HL-60/S4 treated with retinoic acid at 250 ng/mL for 4 days and 3 days (cell line): Measurements from ENCODE around the gene NALCN.

ENCODE experiments used
- in situ Hi-C: fragments of 300-500 bp; cut with MboI; formaldehyde crosslinking; loops from 2 replicates; pipeline ENCODE4 v1.7.0; 2022; ENCODE audit warnings: low sequenced_read_pairs

Gene NALCN

DNA sequence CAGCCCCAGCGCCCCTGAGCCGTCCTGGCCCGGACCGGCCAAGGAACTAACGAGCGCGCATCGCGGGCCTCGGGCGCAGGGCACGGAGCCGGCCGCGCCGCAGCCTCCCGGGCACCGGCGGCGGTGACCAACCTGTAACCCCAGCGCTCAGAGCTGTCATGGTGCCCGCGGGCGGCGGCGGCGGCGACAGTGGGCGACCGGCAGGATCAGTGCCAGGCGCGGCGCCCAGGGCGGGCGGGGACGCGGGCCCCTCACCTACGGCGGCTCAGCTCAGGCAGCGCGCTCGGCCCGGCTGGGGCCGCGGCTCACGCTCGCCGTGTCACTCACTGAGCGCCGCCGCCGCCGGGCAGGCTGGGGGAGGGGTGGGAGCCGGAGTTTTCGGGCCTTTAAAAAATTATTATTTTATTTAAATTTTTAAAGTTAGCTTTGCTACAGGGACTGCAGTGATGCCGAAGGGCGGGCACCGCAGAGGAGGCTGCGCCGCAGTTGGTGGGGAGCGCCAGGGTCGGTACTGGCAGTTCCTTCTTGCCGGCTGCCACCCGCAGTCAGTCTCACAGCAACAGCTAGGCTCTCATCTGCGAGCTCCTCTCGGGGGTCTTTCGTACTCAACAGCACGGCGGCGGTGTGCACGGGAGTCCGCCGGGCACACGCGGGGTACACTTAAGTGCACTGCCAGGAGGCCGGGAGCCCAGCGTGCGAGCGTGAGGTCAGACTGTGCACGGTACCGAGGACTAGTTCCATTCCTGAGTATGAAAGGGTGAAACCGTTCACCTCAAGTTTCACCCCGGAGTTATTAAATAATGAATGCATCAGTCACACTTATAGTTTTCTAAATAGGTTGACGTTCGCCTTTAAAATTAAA, at the start of gene NALCN:
NALCN (minus strand) TSS at position 328 of the 862 bp plus-strand sequence. CDS start 17,382 bp downstream, outside the sequence.
- in situ Hi-C loops: no loop called here

DNA sequence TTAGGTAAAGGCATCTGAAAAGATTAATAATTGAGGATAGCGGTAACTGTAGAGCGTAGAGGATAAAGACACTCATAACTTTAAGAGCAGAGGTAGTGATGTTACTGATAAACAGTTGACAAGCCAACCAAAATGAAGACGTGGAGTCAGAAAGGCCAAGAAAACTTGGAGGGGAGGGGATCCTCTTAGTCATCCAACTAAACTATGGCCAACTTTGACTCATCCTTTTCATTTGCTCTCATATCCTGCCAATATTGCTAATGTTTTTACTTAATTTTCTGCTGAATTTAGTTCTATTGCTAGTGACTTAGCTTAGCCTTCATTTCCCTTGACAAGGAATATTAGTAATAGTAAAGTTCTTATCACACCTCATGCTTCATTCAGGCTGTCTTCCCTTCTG, 49.6 kb upstream of the NALCN start:
- in situ Hi-C loops: no loop called here

DNA sequence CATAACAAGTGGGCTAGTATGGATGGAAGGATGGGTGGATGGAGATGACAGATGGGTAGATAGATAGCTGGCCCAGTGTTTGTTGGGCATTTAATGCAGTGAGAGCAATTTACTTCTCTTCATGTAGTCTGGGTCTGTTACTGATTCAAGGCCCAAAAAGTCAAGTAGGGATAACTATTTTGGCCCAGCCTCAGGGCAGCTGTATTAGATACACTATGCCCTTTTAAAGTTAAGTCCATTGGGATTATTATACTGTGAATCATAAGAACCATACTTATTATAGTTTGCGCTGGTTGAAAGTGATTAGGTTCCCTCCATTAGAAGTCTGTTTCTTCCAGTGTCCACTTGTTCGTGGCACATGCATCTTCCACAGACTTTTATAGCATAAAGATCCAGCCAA, 40.9 kb upstream of the NALCN start:
- in situ Hi-C loops: no loop called here

DNA sequence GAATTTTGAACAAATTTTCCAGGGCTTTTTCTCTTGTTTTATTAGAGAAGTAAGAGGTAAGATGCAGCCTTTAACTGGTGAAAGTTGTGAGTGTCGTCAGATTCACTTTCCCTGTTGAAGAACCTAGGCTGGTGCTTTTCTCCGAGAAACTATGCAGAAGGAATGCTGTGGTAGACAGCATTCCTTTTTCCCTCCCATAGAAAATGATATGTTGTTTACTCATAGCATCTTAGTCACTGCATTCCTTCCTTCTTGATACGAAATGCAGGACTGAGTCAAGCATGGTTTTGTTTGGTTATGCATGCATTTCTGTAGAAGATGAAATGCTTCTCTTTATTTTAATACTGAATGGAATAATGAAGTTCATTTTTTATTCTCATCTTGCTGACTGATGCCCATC, 39.6 kb upstream of the NALCN start:
- in situ Hi-C loops: no loop called here

DNA sequence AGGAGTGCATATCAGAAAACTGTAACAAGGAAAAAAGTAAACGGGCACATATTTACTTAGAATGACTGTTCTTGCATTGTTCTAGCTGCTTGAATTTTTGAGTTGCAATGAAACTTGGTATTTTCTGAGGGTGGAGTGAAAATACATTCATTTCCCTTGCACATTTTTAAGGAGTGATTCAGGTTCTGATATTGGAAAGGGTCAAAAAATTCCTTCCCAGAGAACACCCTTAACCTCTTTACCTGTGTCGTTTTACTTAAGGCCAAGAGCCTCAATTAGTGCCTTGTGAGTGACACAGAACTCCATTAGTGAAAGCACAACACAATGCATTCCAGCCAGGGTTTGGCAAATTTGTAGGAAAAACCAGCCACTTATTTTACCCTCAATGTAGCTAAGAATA, 38.5 kb upstream of the NALCN start:
- in situ Hi-C loops: no loop called here

DNA sequence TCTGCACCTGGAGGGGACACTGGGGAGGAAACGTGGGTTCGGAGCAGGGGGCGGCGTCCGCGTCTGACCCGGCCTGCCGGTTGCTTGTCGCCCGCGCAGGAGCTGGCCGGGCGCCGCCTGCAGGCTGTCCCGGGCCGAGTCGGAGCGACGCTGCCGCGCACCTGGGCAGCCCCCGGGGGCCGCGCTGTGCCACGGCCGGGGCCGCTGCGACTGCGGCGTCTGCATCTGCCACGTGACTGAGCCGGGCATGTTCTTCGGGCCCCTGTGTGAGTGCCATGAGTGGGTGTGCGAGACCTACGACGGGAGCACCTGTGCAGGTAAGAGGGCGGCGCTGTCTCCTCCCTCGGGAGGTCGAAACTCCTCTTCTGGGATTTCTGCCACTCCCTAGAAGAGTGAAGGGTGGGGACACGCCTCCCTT, 37.5 kb upstream of the NALCN start:
- in situ Hi-C loops: no loop called here

DNA sequence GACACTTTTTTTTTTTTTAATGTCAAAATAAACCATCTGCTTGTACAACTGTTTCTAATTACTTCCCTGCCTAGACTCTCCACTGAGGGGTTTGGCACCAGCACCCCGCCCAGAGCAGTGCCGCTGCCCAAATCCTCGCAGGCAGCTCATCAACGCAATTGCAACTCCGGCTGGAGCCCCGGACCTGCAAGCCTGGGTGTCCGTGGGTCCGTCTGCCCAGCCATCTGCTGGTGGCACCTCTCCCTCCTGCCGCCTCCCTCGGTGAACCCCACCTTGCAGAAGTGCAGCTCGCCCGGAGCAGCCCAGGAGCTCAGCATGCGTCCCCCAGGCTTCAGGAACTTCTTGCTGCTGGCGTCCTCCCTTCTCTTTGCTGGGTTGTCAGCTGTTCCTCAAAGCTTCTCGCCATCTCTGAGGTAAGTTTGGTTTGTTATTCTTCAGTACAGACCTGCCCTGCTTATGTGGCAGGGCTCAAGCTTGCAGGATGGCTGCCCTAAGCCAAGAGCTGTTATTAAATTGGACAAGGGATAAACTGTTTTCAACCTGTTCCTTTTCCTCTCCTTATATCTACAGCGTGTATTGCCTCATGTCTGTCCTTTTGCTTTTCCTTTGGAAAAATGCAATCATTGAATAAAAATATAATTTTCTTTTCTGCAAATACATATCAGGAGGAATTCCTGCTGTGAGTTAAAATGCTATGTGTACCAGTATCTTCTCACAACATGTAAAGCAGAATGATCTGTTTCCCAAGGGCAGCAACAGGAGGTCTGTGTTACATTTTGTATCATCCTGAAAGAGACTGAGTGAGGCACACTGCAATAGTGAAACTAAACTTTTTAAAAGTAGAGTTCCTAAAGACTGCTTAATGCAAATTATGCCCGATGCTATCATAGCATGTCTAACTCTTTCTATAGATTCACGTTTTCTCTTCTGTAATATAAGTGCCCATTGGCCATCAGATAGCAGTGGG, 36.5 kb upstream of the NALCN start, which contains the start of gene ITGBL1:
ITGBL1 (plus strand) TSS at position 157 of the 967 bp plus-strand sequence; CDS start at position 316, 159 bp downstream.
- in situ Hi-C loops: no loop called here

DNA sequence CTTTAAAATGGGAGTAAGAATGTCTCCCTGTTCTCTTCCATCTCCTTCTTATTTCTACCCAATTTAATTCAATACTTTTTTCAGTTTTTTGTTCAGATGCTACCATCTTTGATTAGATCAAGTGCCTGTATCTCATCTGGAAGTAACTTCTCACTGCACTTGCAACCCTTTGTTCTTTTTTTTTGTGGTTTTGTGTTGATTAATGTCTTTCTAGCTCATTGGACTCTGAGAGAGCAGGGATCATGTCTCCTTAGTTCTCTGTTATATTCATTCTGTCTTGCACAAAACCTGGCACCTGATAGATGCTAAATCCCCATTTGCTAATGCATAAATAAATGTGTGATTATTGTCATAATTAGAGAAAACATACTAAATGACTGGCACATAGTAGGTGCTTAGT, 35.3 kb upstream of the NALCN start:
- in situ Hi-C loops: no loop called here

DNA sequence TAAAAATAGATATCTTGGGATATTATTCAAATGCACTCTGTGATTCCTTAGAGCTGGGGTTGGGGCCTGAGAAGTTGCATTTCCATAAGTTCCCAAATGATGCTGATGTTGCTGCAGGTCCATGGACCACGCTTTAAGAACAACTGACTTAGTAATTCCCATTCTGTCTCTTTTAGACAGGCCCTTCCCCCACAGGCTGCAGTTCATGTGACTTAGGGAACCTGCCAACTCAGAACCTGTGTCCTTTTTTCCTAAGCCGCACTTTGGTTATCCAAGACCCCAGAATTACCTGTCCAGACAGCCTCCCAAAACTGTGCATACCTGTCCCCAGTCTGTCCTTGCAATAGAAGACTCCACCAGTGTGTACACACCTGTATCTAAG, 34.4 kb upstream of the NALCN start:
- in situ Hi-C loops: no loop called here

DNA sequence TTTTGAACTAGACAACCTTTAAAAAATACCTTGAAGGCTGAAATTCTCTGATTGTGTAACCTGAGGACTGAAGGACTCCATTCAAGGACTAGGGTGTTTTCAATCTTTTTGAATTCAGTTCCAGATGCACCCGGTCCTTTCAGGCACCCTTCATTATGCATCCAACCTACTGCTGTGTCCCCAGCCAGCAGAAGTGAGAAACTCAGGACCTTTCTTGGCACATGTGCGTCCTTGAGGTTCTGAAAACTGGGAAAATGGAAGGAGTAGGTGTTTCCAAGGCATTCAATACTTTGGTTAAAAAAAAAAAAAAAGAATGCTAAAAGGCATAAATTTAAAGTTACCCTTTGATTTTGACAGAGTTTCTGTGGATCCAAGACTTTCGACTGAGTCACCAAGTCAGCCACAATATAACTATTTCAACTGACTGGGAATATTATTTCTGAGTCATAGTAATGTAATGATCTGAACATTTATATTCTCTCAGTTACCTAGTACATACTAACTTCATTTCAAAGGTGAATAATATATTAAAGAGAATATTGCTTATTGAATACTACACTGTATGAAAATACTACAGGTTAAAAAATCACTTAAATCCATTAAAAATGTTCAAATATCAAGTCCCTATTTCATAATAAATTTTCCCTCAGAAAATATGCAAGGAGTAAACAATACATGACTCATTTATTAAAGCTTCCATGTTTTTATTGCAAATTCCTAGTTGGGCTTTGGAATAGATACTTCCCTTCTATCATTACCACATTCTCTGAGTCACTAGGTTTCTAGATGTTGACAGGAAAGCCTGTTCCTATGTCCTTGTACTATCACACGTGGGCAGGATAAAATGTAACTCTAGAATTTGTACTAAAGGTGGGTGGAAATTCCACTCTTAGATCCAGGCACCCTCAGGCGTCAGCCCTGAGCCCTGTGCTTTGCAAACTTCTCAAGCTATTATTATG, 33.8 kb upstream of the NALCN start:
- in situ Hi-C loops: no loop called here

DNA sequence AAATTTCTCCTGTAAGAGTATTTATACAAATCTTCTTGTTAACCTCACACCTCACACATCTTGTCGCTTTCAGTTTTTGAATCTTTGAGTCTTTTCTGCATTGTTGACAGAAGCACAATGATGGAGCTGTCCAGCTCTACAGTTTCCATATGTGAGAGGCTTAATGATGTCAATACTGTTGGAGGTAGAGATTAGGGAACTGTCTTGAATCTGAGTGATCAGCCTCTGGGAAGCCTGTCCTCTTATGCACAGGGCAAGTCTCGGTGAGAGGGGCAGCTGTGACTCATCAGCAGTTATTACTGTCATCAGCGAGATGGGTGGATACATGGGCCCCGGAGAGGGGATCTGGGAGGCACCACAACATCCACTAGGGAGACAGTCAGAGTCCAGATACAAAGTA, 31.5 kb upstream of the NALCN start:
- in situ Hi-C loops: no loop called here

DNA sequence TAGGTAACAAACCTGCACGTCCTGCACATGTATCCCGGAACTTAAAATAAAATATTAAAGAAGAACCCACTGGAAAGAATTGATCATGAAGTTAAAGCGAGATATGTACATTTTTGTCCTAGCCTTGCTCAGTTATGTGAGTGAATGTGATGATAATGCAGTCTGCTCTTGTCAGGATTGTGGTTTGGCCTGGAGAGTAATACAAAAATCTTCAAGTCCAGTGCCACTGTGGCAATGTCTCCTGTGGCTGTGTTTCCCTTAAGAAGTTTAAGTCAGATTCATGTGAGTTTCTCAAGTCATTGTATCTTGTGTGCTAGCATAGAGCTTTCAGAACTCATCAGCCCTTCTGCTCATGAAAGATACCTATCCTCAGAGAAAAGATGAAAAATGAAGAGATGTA, 18.2 kb upstream of the NALCN start:
- in situ Hi-C loops: no loop called here

DNA sequence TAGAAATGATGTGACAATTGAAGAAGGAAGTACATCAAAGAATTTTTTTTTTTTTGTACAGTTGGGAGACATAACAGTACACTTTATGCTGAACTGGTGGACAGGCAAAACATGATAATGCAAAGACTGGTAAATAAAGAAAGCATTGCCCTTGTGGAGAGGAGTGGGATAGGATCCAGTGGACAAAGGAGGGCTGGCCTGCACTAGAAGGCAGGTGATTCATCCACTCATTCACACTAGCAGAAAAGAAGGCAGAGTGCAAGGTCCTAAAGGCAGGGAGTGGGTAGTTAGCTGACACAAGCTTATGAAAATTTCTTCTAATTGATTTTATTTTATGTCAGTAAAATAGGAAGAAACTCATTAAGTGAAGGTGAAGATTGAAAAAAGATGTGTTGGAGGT, 17.6 kb upstream of the NALCN start:
- in situ Hi-C loops: no loop called here

DNA sequence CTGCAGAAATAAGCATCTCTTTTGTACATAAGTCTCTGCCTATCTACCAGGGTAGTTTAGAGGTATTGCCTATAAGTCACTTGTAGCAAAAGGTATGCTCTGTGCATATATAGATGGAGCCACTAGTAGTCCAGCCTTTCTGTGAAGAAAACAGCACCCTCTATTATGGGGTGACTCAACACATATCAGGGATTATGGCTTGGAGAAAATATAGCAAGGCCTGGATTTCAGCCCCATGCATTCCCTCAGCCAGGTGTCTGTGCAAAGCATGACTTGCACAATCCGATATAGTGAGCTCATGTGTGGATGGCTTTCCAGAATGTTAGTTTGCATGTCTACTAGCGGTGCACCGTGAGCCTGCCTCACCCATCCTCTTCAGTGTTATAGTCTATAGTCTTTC, 13.4 kb upstream of the NALCN start:
- in situ Hi-C loops: no loop called here

DNA sequence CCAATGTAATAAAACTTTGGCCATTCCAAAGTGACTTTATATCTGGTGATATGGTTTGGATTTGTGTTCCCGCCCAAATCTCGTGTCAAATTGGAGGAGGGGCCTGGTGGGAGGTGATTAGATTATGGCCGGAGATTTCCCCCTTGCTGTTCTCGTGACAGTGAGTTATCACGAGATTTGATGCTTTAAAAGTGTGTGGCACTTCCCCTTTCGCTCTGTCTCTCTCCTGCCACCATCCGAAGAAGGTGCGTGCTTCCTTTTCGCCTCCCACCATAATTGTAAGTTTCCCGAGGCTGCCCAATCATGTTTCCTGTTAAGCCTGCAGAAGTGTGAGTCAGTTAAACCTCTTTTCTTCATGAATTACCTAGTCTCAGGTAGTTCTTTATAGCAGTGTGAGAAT, 9.3 kb upstream of the NALCN start:
- in situ Hi-C loops: no loop called here

DNA sequence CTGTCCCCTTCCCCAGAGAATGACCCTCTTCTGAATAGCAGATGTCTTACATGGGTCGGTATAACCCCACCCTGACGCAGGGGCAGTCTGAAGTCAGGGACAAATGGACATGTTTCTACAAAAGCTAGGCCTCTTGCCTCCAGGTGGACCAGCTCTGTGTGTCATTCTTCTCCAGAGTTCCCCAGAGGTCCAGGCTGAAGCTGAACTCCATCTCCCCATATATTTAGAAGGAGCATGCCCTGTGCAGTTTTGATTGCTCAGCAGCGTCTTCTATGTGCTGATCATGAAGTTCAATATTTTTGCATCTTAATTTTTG, 8.8 kb upstream of the NALCN start:
- in situ Hi-C loops: no loop called here

DNA sequence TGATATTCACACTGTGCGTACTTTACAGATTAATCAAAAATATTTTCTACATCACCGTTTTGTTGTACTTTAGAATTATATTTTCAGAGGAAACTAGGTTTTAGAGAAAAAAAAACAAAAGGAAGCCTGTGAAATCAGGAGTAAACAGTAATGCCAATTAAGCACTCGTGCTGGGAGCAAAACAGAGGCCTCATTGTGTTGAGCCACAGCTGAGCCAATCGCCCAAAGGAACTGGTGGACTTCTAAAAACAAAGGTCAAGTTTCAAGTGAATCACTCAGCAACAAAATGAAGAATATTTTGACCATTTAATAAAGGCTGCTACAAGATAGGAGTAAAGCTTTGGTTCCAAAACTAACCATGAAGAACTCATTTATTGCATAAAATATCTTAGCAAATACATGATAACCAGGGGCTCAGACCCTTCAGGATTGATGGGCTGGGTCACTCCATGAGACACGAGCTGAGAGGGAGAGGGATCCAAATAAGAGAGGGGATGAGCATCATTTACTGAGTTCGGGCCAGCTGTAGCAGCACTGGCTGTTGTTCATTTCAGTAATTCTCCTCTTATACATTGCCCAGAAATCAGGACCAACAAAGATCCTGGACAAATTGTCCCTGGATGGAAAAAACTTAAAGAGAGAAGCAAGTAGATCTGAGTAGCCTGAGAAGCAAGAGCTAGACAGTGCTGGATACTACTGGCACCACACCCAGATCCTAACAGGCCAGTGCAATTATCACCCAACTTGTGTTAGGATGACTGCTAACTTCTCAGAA, 8.3 kb upstream of the NALCN start:
- in situ Hi-C loops: no loop called here

DNA sequence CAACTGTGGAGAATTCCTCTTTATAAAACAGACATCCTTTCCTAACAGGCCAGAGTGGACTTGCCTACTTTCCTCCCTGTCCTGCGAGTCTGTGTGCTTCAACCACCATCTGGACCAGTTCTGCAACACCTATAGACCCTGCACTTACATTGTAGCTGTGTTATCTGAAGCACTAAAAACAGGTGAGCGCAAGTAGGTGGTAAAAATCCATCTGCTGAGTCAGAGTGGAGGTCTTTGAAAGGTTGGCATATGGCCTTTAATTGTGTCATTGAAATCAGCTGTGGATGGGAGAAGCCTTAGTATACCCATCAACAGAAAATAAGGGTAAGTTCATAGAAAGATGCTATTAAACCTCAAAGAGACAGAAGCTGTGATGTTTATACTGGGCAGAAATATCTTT, 7.6 kb upstream of the NALCN start:
- in situ Hi-C loops: no loop called here

DNA sequence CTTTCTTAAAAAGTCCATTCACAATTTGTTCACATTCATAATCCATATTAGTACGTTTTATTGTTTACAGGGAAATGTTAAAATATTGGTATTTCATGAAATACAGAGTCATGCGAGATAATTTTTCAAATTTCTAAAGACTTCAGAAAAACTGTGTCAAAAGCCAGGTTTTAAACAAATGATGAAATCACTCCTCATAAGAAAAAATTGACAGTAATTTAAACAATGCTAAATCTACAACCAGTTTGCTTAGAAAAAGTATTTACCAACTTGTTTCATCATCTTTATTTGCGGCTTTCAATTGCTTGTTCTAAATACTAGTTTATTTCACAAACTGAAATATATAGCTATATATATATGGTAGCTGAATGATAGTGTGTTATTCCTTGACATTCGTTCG, 1.2 kb upstream of the NALCN start:
- in situ Hi-C loops: no loop called here

DNA sequence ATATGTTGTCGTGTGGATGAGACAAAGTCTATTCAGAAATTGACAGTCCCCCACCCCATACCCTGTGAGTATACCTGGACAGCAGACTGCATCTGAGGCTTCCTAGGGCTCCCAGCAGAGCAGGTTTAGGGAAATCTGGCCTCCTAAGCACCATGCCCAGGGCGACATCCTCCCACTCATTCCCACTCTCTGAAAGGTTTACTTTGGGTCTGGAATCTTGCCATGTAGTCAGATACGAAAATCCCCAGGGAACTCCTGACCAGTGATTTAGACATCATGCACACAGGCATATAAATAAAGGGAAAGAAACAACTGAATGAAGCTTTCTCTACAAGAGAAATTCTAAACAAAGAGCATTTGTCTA, 717 bp upstream of the NALCN start:
- in situ Hi-C loops: no loop called here
